GM23338 (cell line): ENCODE results near the gene XYLT1. TPM values are rescaled to one million over a fixed set of nuclear protein-coding genes. Genes with fewer than 3 reads are reported as not detected.

Experiments
- ATAC-seq: fragments of 200-7000 bp; cut with Tn5 transposase; 3 replicates; pipeline ENCODE4 v1.9.1; 2020
- DNase-seq: peaks from one replicate; pipeline ENCODE4 v3.0.0-alpha.2; 2015; ENCODE audit warnings: low spot score
- H2AFZ ChIP-seq: fragments of 200-600 bp; sonication (generic); 2 replicates; pipeline ENCODE4 v1.8.0; 2016; ENCODE audit warnings: antibody characterized with exemption, mild to moderate bottlenecking, moderate library complexity
- H3F3A ChIP-seq: fragments of 200-600 bp; sonication (generic); replicated peaks from 2 replicates; pipeline ENCODE4 v1.8.0; 2017; ENCODE audit warnings: antibody characterized with exemption, mixed run types, low read depth
- H3K27ac ChIP-seq: fragments of 200-600 bp; sonication (generic); 2 replicates; pipeline ENCODE4 v1.6.1; 2016; ENCODE audit warnings: low read depth
- H3K27me3 ChIP-seq: fragments of 200-600 bp; sonication (generic); 2 replicates; pipeline ENCODE4 v1.8.0; 2016; ENCODE audit warnings: mild to moderate bottlenecking, mixed run types, moderate library complexity; ENCODE audit not compliant: insufficient read depth
- H3K36me3 ChIP-seq: fragments of 200-600 bp; sonication (generic); 2 replicates; pipeline ENCODE4 v1.8.0; 2016; ENCODE audit warnings: mild to moderate bottlenecking; ENCODE audit not compliant: insufficient read depth
- H3K4me1 ChIP-seq: fragments of 200-600 bp; sonication (generic); 2 replicates; pipeline ENCODE4 v1.8.0; 2016; ENCODE audit warnings: mild to moderate bottlenecking, moderate library complexity; ENCODE audit not compliant: insufficient read depth
- H3K4me2 ChIP-seq: fragments of 200-600 bp; sonication (generic); 2 replicates; pipeline ENCODE4 v1.7.1; 2017; ENCODE audit warnings: mixed run types
- H3K4me3 ChIP-seq: fragments of 200-600 bp; sonication (generic); 2 replicates; pipeline ENCODE4 v1.6.1; 2016; ENCODE audit warnings: mixed run types
- H3K79me2 ChIP-seq: fragments of 200-600 bp; sonication (generic); replicated peaks from 2 replicates; pipeline ENCODE4 v1.8.0; 2017; ENCODE audit warnings: mild to moderate bottlenecking; ENCODE audit not compliant: insufficient read depth
- H3K9me2 ChIP-seq: fragments of 200-600 bp; sonication (generic); 2 replicates; pipeline ENCODE4 v1.8.0; 2017; ENCODE audit not compliant: insufficient read depth
- H4K20me1 ChIP-seq: fragments of 200-600 bp; sonication (generic); replicated peaks from 2 replicates; pipeline ENCODE4 v1.8.0; 2017; ENCODE audit warnings: mild to moderate bottlenecking; ENCODE audit not compliant: insufficient read depth
- H3K27ac Mint-ChIP-seq: 2 replicates; pipeline ENCODE4 v1.8.0; 2020; ENCODE audit warnings: inconsistent platforms, mild to moderate bottlenecking, moderate library complexity, mixed read lengths
- H3K27me3 Mint-ChIP-seq: 3 replicates; pipeline ENCODE4 v1.8.0; 2022; ENCODE audit warnings: low read depth, mild to moderate bottlenecking, moderate library complexity, mixed read lengths, inconsistent platforms; ENCODE audit not compliant: insufficient read depth, poor library complexity
- H3K36me3 Mint-ChIP-seq: 3 replicates; pipeline ENCODE4 v1.8.0; 2021; ENCODE audit warnings: low read depth, mild to moderate bottlenecking, inconsistent platforms, moderate library complexity, mixed read lengths
- H3K4me1 Mint-ChIP-seq: 3 replicates; pipeline ENCODE4 v1.8.0; 2020; ENCODE audit warnings: mild to moderate bottlenecking, inconsistent platforms, mixed read lengths
- H3K4me3 Mint-ChIP-seq: 3 replicates; pipeline ENCODE4 v1.8.0; 2021; ENCODE audit warnings: moderate library complexity, mild to moderate bottlenecking, inconsistent platforms, mixed read lengths
- H3K9me3 Mint-ChIP-seq: 3 replicates; pipeline ENCODE4 v1.8.0; 2020; ENCODE audit warnings: moderate library complexity, mild to moderate bottlenecking, inconsistent platforms, mixed read lengths
- CREB1 ChIP-seq: fragments of 250-450 bp; sonication (Bioruptor Pico); IDR thresholded peaks from 2 replicates; pipeline ENCODE4 v1.5.0; 2020; ENCODE audit warnings: low read depth, mild to moderate bottlenecking, moderate library complexity
- EZH2 ChIP-seq: fragments of 200-600 bp; sonication (generic); IDR thresholded peaks from one replicate; pipeline ENCODE4 v1.8.0; 2017; ENCODE audit warnings: antibody characterized with exemption, mild to moderate bottlenecking, low read depth; ENCODE audit not compliant: unreplicated experiment
- EZH2phosphoT487 ChIP-seq: fragments of 200-600 bp; sonication (generic); IDR thresholded peaks from one replicate; pipeline ENCODE4 v1.8.1; 2018; ENCODE audit warnings: antibody characterized with exemption; ENCODE audit not compliant: unreplicated experiment
- JUNB ChIP-seq: IDR thresholded peaks from one replicate; pipeline ENCODE4 v1.6.1; 2016; ENCODE audit warnings: antibody characterized with exemption; ENCODE audit not compliant: unreplicated experiment
- POLR2AphosphoS5 ChIP-seq: IDR thresholded peaks from 2 replicates; pipeline ENCODE4 v1.6.1; 2016; ENCODE audit warnings: antibody characterized with exemption, low read depth
- ZNF114 ChIP-seq: fragments of 250-450 bp; sonication (Bioruptor Pico); IDR thresholded peaks from 2 replicates; pipeline ENCODE4 v1.5.0; 2020; ENCODE audit warnings: mild to moderate bottlenecking, moderate library complexity
- polyA plus RNA-seq: library from polyadenylated mRNA; unstranded; fragments of >200 nt; fragmentation: Nextera tagmentation; extraction: Ambion mirVana; gene quantifications from 2 replicates; pipeline ENCODE4 v1.2.1, GENCODE V29; 2016
- total RNA-seq: library from RNA; depleted of rRNA; stranded (reverse); fragments of >200 nt; shearing (Covaris generic); gene quantifications from 2 replicates; pipeline ENCODE4 v1.2.3, GENCODE V29; 2014
- TF ChIP-seq, protein P1 (sequence below): IDR thresholded peaks from one replicate; pipeline ENCODE4 v1.6.1; 2018; ENCODE audit warnings: antibody characterized with exemption; ENCODE audit not compliant: unreplicated experiment
- TF ChIP-seq, protein P2 (sequence below): IDR thresholded peaks from 2 replicates; pipeline ENCODE4 v1.6.1; 2016; ENCODE audit warnings: antibody characterized with exemption
- TF ChIP-seq, protein P3 (sequence below): fragments of 250-450 bp; sonication (Bioruptor Pico); IDR thresholded peaks from 2 replicates; pipeline ENCODE4 v1.5.0; 2020; ENCODE audit warnings: mild to moderate bottlenecking, moderate library complexity

The XYLT1 gene
- total and polyA plus RNA-seq, 2 experiments from 2014 or later, result 3.5 to 24.7 TPM

DNA sequence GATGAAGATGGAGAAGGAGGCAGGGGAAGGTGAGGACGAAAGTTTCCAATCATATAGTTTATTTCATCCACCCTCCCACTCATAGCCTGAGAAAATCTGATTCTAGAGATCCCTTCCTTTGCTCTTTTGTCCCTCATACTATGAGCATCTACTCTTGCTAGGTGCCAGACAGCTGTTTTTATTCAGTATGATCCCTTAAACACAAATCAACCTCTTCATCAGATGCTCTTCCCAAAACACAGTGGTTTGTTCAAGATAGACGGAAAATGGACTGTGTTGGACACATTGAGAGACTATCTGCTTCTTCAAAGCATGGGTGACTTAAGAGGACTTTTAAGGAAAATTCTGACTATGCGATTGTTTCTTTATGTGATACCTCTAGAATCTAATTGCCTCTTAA, 49.4 kb upstream of the XYLT1 start (continued):
- TF ChIP-seq, protein P1, sequence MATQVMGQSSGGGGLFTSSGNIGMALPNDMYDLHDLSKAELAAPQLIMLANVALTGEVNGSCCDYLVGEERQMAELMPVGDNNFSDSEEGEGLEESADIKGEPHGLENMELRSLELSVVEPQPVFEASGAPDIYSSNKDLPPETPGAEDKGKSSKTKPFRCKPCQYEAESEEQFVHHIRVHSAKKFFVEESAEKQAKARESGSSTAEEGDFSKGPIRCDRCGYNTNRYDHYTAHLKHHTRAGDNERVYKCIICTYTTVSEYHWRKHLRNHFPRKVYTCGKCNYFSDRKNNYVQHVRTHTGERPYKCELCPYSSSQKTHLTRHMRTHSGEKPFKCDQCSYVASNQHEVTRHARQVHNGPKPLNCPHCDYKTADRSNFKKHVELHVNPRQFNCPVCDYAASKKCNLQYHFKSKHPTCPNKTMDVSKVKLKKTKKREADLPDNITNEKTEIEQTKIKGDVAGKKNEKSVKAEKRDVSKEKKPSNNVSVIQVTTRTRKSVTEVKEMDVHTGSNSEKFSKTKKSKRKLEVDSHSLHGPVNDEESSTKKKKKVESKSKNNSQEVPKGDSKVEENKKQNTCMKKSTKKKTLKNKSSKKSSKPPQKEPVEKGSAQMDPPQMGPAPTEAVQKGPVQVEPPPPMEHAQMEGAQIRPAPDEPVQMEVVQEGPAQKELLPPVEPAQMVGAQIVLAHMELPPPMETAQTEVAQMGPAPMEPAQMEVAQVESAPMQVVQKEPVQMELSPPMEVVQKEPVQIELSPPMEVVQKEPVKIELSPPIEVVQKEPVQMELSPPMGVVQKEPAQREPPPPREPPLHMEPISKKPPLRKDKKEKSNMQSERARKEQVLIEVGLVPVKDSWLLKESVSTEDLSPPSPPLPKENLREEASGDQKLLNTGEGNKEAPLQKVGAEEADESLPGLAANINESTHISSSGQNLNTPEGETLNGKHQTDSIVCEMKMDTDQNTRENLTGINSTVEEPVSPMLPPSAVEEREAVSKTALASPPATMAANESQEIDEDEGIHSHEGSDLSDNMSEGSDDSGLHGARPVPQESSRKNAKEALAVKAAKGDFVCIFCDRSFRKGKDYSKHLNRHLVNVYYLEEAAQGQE, result no peak

DNA sequence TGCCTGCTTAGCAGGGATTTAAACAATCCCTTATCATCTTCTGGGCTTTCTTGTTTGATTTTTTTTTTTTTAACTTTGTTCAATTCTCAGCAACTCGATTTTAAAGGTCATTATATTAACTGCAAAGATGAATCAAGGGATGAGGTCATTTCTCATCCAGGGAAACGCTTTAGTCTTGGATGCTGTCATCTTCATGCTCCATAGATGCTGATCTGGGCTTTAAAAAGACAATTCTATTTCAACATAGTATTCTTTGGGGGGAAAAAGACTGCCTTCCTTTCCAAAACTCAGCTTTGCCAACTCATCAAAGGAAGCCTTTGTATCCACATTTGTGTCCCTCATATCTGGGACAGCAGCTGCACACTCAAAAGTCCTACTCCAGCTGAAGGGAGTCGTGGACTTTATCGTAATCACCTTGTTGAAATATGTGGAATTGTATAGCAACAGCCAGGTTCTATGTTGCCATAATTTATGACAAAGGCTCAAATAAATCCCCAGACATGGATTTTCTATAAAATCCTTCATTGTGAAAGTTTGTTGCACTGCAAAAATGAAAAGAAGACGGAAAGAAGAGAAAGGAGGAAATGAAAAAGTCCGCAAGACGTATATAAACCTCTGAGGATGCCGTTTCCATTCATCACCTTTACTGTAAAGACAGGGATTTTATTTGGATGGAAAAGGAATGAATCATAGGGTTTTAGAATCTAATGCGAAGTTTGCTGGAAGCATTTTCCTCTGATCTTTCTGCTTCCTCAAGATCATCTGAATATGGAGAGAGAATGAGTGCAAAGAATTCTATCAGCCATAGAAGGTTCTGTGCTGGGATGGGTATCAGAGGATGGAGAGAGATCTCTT, 48.6 kb upstream of the XYLT1 start:
- H3K27me3 ChIP-seq, result no peaks in the 10 kb centered on the region
- Mint-ChIP-seq H3K4me1 (no peaks in the 10 kb centered on the region), H3K27ac (no peak overlapping the region), H3K27me3 (no peaks in the 10 kb centered on the region), H3K36me3 (0 out of 3 replicates have a peak, but pooled peaks cover under 1% of the 10 kb centered on the region), H3K4me3 (no peak overlapping the region), H3K9me3 (no peaks in the 10 kb centered on the region; the same call in 2 of the 3 replicates)
- ATAC-seq (no peak), DNase-seq (no peak)
- H2AFZ ChIP-seq, result no peak overlapping the region
- H3F3A ChIP-seq, result no peaks in the 10 kb centered on the region
- no peaks in the 10 kb centered on the region for H4K20me1 ChIP-seq
- no peak overlapping the region for H3K4me2 ChIP-seq
- no peaks in the 10 kb centered on the region for H3K79me2 ChIP-seq
- H3K36me3 ChIP-seq, result no peaks in the 10 kb centered on the region
- no peak overlapping the region for H3K4me3 ChIP-seq
- no peaks in the 10 kb centered on the region for H3K9me2 ChIP-seq
- no peak overlapping the region for H3K27ac ChIP-seq
- no peaks in the 10 kb centered on the region for H3K4me1 ChIP-seq
- TF ChIP-seq, protein P2, sequence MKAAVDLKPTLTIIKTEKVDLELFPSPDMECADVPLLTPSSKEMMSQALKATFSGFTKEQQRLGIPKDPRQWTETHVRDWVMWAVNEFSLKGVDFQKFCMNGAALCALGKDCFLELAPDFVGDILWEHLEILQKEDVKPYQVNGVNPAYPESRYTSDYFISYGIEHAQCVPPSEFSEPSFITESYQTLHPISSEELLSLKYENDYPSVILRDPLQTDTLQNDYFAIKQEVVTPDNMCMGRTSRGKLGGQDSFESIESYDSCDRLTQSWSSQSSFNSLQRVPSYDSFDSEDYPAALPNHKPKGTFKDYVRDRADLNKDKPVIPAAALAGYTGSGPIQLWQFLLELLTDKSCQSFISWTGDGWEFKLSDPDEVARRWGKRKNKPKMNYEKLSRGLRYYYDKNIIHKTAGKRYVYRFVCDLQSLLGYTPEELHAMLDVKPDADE, result no peak
- TF ChIP-seq, protein P3, sequence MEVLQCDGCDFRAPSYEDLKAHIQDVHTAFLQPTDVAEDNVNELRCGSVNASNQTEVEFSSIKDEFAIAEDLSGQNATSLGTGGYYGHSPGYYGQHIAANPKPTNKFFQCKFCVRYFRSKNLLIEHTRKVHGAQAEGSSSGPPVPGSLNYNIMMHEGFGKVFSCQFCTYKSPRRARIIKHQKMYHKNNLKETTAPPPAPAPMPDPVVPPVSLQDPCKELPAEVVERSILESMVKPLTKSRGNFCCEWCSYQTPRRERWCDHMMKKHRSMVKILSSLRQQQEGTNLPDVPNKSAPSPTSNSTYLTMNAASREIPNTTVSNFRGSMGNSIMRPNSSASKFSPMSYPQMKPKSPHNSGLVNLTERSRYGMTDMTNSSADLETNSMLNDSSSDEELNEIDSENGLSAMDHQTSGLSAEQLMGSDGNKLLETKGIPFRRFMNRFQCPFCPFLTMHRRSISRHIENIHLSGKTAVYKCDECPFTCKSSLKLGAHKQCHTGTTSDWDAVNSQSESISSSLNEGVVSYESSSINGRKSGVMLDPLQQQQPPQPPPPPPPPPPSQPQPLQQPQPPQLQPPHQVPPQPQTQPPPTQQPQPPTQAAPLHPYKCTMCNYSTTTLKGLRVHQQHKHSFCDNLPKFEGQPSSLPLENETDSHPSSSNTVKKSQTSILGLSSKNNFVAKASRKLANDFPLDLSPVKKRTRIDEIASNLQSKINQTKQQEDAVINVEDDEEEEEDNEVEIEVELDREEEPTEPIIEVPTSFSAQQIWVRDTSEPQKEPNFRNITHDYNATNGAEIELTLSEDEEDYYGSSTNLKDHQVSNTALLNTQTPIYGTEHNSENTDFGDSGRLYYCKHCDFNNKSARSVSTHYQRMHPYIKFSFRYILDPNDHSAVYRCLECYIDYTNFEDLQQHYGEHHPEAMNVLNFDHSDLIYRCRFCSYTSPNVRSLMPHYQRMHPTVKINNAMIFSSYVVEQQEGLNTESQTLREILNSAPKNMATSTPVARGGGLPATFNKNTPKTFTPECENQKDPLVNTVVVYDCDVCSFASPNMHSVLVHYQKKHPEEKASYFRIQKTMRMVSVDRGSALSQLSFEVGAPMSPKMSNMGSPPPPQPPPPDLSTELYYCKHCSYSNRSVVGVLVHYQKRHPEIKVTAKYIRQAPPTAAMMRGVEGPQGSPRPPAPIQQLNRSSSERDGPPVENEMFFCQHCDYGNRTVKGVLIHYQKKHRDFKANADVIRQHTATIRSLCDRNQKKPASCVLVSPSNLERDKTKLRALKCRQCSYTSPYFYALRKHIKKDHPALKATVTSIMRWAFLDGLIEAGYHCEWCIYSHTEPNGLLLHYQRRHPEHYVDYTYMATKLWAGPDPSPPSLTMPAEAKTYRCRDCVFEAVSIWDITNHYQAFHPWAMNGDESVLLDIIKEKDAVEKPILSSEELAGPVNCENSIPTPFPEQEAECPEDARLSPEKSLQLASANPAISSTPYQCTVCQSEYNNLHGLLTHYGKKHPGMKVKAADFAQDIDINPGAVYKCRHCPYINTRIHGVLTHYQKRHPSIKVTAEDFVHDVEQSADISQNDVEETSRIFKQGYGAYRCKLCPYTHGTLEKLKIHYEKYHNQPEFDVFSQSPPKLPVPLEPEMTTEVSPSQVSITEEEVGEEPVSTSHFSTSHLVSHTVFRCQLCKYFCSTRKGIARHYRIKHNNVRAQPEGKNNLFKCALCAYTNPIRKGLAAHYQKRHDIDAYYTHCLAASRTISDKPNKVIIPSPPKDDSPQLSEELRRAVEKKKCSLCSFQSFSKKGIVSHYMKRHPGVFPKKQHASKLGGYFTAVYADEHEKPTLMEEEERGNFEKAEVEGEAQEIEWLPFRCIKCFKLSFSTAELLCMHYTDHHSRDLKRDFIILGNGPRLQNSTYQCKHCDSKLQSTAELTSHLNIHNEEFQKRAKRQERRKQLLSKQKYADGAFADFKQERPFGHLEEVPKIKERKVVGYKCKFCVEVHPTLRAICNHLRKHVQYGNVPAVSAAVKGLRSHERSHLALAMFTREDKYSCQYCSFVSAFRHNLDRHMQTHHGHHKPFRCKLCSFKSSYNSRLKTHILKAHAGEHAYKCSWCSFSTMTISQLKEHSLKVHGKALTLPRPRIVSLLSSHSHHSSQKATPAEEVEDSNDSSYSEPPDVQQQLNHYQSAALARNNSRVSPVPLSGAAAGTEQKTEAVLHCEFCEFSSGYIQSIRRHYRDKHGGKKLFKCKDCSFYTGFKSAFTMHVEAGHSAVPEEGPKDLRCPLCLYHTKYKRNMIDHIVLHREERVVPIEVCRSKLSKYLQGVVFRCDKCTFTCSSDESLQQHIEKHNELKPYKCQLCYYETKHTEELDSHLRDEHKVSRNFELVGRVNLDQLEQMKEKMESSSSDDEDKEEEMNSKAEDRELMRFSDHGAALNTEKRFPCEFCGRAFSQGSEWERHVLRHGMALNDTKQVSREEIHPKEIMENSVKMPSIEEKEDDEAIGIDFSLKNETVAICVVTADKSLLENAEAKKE, result no peak
- TF ChIP-seq, protein P1, result no peak
- TF ChIP-seq POLR2AphosphoS5 (no peak), ZNF114 (no peak), JUNB (no peak), EZH2 (no peak), EZH2phosphoT487 (no peak), CREB1 (CRISPR knock-in tag) (no peak)
